OCI-LY3 (cell line): ENCODE data around the gene TANC1.

ENCODE experiments used
- CTCF ChIP-seq: fragments of 200-600, 300-600 bp; sonication (generic); IDR thresholded peaks from 2 replicates; pipeline ENCODE4 v1.5.1; 2014; ENCODE audit warnings: antibody characterized with exemption, low read length, low read depth
- EZH2phosphoT487 ChIP-seq: fragments of 200-600 bp; shearing (Covaris generic); IDR thresholded peaks from 2 replicates; pipeline ENCODE4 v1.6.1; 2018; ENCODE audit warnings: antibody characterized with exemption, mixed run types, low read depth

DNA sequence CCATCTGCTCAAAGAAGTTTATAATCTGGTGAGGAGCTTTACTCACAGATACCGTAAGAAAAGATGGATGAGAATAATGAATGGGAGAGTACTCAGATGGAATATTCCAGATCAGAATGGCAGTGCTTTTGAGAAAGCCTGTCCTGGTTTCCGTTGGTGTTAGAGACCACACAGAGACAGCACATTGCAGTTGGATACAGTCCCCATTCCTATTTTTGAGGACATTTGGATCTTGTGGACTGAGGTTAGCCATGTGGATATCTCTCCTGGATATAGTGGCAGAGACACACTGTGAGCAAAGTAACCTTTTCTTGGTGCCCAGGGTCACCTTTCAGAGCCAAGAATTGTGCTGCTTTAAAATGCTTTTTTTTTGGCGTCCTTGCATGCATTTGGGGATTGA is 63.7 kb downstream of the TANC1 start:
- TF ChIP-seq CTCF (no peak), EZH2phosphoT487 (no peak)
